ENCODE data around the gene NKAIN2. TPM values are rescaled to one million over a fixed set of nuclear protein-coding genes. Genes with fewer than 3 reads are reported as not detected.
"Not testable (repeated sequence)": the region's sequence is repeated elsewhere in the genome, so short reads cannot be mapped to it uniquely, and the experiment has no call there.

Gene NKAIN2
- total RNA-seq, 1 experiment from 2014 or later, result 0.06 TPM

DNA sequence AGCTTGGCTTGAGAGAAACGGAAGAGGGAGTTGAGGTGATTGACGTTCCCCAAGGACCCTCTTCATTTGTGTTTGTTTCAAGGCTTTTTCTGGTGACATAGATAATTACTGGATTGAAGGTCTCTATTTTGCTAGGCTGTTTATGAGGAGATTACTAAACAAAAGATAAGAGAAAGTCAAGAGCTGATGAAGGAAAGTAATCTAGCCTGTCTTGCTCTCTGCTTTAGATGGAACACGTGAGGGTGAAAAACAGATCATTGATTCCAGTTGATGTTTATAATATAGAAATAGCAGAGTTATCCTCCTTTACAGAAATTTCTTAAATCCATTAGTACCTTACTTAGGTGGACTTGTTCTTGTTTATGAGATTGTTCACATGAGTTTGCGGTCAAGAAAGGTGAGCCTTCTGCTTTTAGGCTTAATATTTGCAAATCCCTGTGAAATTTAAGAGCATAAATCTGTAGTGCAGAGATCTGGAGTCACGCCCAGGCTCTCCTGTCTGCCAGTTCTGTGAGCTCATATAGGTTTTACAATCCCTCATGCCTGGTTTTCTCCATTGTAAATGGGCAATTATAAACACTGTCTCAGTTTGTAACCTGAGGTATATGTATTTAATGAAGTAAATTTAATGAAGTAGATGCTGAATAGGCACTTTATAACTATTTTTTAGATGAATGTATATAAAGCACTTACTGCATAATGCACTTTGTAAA lies 272.8 kb downstream of the NKAIN2 start:
- DNase-seq (ENCODE audit: low read depth), result no peak

DNA sequence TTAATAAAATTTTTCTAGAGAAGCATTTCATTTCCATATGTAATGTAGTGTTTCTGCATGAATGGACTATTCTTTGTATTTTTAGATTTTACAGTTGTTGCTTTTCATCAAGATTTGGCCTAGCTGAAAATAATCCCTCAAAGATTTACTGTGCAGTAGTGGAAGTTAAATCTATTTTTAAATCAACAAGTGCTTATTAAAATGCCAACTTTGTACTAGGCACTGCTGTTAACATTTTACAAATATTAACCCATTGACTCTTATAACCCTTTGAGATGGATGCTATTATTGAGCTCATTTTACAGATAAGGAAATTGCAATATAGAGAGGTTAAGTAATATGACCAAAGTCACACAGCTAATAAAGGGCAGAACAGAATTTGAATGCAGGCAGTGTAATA lies 274.5 kb downstream of the NKAIN2 start:
- no peak for DNase-seq (ENCODE audit: low read depth)

DNA sequence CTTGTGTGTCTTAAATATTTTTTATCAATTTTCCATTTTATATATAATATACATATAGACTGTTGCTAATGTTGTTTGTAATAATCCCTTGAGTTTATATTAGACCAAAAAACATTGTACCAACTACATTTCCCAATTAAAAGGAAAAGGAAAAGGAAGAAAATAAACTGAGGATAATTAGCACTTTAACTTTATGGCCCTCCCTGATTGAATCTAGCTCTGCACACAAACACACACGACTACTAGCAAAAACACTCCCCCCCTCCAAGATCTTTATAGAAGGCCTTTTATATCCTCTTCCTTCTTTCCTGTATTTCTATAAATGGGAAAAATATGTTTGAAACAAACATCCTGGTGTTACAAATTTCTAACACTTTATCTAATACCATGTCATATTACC lies 276.8 kb downstream of the NKAIN2 start:
- DNase-seq (ENCODE audit: low read depth), result no peak

DNA sequence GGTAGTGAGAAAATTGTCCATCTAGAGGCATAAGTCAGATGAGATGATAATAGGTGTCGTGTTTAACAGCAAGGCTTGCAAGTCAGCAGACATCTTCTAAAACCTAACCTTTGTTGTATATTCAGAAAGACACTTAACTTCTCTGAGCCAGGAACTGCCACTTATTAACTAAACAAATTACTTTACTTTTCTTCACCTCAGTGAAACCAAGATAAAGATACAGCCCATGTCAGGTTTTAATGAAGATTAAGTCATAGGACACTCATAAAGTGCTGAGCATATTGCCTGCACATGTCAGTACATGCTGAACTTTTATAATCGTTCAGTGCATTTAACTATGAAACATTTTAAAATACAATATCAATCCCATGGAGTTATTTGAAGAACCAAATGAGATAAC lies 286.8 kb downstream of the NKAIN2 start:
- DNase-seq (ENCODE audit: low read depth), result no peak

DNA sequence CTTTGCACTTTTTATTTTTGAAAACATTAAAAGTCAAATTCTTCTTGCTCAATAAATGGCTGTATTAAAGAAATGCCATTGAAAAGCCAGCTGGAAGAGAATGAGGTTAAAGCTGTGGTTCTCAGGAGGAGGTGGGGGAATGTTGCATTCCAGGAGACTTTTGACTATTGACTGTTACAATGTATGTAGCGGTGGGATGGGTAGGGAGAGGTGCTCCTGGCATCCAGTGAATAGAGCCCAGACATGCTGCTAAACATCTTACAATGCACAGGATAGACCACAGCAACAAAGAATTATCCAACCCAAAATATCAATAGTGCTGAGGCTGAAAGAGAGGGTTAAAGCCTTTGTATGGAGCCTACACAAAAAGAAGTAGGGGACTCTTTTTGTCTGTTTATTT lies 295.9 kb downstream of the NKAIN2 start:
- DNase-seq (ENCODE audit: low read depth), result no peak

DNA sequence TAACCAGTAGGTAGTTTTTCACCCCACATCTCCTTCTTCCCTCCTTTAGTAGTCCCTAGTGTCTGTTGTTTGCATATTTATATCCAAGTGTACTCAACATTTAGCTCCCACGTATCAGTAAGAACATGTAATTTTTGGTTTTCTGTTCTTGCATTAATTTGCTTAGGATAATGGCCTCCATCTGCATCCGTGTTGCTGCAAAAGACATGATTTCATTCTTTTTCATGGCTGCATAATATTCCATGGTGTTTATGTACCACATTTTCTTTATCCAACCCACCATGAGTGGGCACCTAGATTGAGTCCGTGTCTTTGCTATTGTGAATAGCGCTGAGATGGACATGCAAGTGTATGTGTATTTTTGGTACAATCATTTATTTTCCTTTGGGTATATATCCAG lies 306.8 kb downstream of the NKAIN2 start:
- DNase-seq (ENCODE audit: low read depth), result no peak

DNA sequence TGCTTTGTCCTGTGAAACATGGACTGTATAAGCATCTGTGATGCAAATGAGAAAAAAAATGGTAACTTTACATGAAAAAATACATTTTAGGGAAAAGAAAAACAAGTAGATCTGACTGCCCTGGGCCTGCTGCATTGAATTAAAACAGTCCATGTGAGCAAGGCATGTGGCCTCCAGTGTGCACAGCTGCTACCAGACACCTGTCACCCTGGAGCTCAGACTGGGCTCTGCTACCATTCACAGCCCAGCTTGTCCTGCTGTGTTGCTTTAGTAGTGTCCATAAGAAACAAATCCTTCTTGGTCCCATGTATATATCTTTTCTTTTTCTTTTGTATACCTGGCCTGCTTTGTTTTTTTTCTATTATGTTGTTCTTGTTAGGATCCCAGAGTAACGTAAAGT lies 315.9 kb downstream of the NKAIN2 start:
- peak; percentile 35 for DNase-seq (ENCODE audit: low read depth)

DNA sequence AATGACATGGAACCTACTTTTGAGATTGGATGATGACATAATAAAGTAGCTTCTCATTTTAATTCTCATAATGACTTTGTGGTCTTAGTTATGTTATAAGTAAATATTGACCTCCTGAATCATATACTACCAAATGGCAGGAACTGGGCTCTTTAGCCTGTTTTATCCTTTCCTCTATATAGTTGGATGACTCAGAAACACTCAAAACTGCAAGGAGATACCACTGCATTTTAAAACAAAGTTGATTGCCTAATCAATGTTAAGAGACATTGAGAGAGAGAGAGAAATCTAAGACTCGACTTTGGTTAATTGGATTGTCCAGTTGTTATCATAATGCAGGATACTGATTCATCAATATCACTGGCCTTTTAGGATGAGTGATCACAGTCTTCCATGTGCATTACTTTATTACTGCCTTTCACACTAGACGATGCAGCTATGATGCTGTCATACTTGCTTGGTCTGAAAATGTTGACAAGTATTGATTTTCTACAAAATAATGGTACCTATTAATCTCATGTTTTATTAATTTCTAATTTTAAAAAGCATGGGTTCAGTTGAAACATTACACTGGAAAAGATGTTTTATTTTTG lies 320.0 kb downstream of the NKAIN2 start:
- DNase-seq (ENCODE audit: low read depth), result peak; percentile 41

DNA sequence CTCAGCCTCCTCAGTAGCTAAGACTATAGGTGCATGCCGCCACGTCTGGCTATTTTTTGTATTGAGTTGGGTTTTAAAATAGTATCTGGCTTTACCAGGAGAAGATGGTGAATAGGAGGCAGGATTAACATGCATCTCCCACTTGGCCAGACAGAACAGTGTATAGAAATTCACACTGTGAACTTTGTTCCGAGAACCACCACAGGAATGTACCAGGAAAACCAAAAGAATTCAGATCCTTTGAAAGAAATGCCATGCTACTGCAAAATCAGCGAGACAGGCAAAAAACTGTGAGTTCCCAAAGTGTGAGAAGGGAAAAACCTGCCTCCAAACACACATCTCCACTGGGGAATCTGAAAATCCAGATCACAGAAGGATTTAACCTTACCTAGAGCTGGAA lies 327.6 kb downstream of the NKAIN2 start:
- peak; percentile 85 for DNase-seq (ENCODE audit: low read depth)

DNA sequence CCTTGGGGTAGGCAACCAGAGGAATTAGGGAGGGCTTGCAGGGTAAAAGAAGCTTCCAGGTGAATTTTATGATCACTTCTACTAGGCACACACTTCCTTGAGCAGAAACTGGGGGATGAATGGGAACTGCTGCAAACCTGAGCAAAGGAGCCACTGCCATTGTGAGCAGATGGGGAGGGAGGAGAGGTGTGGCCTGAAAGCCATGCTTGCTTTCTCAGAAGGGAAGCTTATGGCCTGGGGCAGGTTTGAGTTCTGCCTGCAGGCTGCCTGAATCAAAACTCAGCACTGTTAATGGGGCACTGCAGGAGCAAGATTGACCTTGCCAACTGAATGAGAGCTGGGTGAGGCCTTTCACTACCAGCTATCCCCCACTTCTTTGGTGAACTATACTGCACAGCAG lies 328.1 kb downstream of the NKAIN2 start:
- peak; percentile 2 for DNase-seq (ENCODE audit: low read depth)

DNA sequence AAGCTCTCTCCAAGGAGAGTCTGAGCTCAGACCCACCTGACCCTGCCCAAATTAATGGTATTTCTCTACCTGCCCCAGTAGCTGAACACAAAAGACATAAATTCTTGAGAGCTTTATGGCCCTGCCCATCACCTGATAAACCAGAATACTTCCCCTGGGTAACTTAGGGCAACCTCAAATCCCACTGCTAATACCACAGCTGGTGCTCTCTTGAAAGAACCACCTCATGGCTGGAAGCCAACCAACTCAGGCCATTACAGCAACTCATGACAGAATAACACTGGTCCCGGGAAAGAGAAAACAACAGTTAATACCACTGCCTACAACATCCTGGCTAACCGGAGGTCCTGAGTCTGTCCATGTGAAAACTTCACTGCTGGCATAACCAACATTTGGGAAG lies 328.6 kb downstream of the NKAIN2 start:
- DNase-seq (ENCODE audit: low read depth), result peak; percentile 84

DNA sequence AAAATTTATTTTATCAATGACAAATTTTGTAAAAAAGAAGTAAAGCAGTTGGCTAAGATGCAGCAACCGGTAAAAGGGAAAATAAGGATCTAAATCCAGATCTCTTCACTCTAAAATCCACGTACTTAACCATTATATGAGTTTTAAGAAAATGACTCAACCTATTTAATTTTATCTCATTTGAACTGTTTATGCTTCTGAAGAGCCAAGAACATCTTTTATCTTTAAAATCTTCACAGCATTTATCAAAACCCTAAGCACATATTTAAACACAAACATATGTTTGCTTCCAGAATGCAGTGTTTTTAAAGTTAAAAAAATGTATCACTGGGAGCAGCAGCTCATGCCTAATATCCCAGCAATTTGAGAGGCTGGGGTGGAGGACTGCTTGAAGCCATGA lies 339.2 kb downstream of the NKAIN2 start:
- DNase-seq (ENCODE audit: low read depth), result no peak

DNA sequence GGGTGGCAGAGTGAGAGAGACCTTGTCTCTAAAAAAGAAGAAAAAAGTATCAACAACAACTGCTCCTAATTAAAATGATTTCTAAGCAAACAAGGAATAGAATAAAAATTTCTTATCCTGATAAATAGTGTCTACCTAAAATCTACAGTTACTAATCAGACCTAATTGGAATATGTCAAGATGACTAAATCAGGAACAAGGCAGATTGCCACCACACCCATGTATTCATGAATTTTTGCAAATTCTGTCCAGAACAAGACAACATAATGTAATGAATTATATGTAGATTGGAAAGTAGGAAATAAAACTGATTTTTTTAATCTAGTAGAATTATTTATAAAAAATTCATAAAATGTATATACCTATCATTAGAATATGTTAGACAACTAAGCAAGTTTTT lies 339.8 kb downstream of the NKAIN2 start:
- no peak for DNase-seq (ENCODE audit: low read depth)

DNA sequence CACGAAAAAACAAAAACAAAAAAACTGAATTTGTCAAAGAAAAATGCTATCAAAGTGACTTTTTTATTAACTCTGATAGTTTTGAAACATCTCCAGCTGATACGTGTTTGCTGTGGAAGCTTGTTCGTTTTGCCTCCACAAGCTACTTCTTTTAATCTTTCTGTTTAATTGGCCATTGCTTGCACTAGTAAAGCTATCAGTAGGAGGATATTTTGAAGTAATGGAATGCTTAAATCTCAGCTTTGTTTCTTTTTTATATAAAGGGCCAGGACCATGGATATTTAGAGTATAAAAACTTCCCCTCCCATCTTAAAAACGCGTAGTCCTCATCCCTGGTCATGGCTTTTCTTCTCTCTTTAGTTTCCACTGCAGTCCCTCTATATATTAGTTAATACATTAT lies 344.0 kb downstream of the NKAIN2 start:
- no peak for DNase-seq (ENCODE audit: low read depth)

DNA sequence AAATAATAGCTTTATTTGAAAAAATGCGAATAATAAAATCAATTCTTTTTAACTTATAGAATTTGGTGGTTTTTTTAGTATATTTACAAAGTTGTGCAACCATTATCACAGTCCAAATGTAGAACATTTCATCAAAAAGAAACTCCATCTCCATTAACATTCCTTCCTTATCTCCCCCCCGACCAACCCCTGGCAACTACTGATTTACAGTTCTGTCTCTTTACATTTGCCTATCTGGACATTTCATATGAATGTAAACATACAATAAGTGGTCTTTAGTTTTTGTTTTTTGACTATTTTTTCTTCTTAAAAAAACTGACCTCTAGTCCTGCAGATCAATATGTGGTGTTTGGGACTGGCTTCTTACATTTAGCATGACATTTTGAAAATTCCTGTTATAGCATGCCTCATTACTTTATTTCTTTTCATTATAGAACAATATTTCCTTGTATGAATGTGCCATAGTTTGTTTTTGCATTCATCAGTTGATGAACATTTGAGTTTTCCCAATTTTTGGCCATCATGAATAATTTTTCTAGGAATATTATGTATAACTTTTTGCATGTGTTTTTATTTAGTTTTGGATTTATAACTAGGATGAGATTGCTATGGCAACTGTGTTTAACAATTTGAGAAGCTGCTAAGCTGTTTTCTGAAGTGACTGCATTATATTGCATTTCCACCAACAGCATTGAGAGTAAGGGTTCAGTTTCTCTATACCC lies 344.7 kb downstream of the NKAIN2 start:
- no peak for DNase-seq (ENCODE audit: low read depth)

DNA sequence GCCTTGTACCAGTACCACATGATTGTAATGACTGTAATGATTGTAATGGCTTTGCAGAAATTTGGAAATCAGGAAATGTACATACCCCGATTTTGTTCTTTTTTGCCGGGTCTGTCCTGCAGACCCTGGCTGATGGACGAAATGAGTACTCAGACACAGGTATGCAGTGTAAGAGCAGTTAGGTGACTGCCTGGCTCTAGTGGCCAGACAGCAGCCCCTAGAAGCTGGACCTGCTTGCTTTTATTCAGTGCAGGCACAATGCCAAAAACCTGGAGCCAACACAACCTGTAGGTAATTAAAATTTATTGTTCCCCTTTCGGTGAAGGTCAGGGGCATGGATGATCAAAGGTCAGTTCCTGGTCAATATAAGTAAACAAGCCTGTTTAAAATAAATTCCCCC lies 346.0 kb downstream of the NKAIN2 start:
- no peak for DNase-seq (ENCODE audit: low read depth)

DNA sequence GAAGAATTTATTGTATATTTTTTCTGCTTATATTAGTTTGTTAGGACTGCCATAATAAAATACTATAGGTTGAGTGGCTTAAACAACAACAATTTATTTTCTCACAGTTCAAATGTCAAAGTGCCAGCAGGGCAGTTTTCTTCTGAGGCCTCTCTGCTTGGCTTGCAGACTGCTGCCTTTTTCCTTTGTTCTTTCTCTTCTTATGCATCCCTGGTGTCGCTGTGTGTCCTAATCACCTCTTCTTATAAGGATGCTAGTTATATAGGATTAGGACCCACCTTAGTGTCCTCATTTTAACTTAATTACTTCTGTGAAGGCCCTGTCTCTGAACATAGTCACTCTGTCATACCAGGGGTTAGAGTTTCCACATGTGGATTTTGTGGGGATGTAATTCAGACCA lies 354.4 kb downstream of the NKAIN2 start:
- no peak for DNase-seq (ENCODE audit: low read depth)

DNA sequence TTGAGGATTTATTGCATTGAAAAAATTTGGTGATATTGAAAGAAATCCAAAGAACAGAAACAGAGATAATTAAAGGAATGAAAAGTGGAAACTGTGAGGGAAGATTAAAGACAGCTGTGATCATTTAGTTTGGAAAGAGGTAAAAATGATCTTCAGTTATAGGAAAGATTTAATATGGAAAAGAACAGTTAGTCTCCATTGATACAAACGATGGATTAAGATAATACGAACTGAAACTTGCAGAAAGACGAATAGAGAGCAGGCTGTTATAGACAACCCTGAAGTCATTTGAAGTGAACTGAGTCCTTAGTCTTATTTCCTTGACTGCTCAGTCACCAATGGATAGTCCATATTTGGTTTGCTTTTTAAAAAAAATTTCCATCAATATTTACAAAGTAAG lies 360.0 kb downstream of the NKAIN2 start:
- DNase-seq (ENCODE audit: low read depth), result no peak

DNA sequence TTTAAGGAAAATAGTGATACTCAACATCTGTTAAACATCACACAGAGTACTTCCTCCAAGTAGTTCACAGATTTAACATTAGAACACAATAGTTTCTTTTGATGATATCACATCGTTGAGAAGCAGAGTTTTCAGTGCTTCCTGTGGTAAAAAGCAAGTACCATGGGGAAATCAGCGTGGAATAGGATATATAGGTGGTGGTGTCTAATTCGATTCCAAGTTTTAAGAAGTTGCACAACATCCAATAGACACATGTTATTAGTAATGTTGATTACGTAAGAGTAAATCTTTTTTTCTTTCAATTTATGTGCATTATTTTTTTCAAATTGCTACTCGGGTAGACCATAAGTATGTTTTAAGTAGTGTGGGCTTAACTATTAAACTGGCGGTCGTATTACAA lies 360.7 kb downstream of the NKAIN2 start:
- DNase-seq (ENCODE audit: low read depth), result no peak

DNA sequence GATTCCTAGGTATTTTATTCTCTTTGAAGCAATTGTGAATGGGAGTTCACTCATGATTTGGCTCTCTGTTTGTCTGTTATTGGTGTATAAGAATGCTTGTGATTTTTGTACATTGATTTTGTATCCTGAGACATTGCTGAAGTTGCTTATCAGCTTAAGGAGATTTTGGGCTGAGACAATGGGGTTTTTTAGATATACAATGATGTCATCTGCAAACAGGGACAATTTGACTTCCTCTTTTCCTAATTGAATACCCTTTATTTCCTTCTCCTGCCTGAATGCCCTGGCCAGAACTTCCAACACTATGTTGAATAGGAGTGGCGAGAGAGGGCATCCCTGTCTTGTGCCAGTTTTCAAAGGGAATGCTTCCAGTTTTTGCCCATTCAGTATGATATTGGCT lies 363.6 kb downstream of the NKAIN2 start:
- not testable (repeated sequence) for DNase-seq (ENCODE audit: low read depth)

DNA sequence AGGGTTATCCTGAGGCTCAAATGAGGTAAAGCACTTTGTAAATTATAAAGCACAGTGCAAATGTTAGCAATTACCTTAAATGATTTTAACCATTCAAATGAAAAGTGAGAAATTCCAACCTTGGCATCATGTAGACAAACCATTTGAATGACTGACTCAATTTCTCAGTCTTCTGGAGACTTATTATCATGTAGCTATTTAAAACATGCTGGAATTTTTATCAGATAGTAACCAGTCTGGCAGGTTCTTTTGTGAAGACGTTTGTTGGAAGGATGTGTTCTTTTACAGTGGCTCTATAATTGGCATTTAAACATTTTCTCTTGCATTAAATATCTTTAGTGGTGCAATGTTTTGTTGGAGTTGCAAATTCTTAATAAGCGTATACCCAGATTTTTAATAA lies 386.6 kb downstream of the NKAIN2 start:
- DNase-seq (ENCODE audit: low read depth), result no peak

DNA sequence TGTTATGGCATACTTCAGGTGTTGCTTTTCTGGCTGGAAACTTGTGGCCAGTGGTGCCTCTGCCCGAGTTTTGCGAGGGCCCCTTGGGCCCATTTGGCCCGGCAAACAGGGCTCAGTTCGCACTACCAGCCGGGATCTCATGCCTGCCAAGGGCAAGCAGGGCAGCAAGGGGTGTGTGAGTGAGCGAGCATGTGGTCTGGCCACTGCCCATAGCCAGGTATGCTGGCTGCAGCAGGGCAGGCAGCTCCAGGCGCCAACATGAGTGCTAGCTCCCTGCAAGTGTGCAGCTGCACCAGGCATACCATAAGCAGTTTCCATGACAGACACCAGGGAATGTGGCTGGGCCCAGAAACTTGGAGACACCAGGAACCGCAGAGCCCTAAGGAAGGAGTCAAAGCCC lies 389.5 kb downstream of the NKAIN2 start:
- no peak for DNase-seq (ENCODE audit: low read depth)

DNA sequence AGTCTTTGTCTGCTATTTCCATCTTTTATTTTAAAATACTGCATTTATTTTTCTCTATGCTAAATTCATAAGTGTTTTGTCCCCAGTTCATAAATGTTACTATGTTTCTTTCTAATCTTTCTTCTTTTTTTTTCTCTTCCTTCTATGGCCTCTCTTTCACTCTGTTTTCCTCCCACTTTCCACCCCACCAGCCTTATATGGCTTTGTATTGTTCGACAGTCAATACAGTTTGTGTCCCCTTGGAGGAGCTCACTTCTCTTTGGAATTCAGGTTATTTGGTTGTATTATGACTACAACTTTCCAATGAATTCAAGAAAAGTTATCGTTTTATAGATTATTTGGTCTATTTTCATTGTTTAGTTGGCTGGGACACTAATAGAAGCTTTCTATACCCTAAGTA lies 393.5 kb downstream of the NKAIN2 start:
- DNase-seq (ENCODE audit: low read depth), result peak; percentile 11

All from LHCN-M2 (cell line).